Right cardiac atrium (tissue), 5 donors: ENCODE data around the gene CDC45. TPM values are rescaled to one million over a fixed set of nuclear protein-coding genes. Genes with fewer than 3 reads are reported as not detected.

Source experiments
- polyA plus RNA-seq: library from polyadenylated mRNA; stranded (reverse); fragments of 200-250 nt; gene quantifications from one replicate; pipeline ENCODE4 v1.2.3, GENCODE V29; 2013
- total RNA-seq, 4 donors: library from RNA; stranded (reverse); fragmentation: NEBNext Ultra II Directional; extraction: Animal tissue kit (Norgen Biotek cat#: 25700); gene quantifications; one replicate each; pipeline ENCODE4 v1.2.1, GENCODE V29; 2021
- donor health status: healthy with polysubstance abuse.
- donor health status: DM: no; HTN: yes; CAD: no.
- donor health status: DM: no; HTN: no; CAD: no.
- donor health status: DM: no; HTN: yes; CAD: no; lungs with severe emphysema.
- donor health status: DM: yes; HTN: yes; CAD: no.

Gene CDC45
- total and polyA plus RNA-seq, 5 donors, result 0.16 to 0.85 (median 0.80) TPM; not detected in 2

Other genes starting within 250 kb of the CDC45 start
- 10 to 100 TPM; 16.6 to 26.7 (median 21.7) TPM for gene CLTCL1, start 188.2 kb upstream of the CDC45 start, total RNA-seq
- 19.7 TPM for gene CLTCL1, start 188.2 kb upstream of the CDC45 start, polyA plus RNA-seq
- gene HIRA, start 48.2 kb upstream of the CDC45 start, total RNA-seq, result 10 to 100 TPM; 11.6 to 16.1 (median 14.6) TPM
- 6.2 TPM for gene HIRA, start 48.2 kb upstream of the CDC45 start, polyA plus RNA-seq
- gene MRPL40, start 47.4 kb upstream of the CDC45 start, total RNA-seq, result 10 to 100 TPM; 37.5 to 49.4 (median 43.1) TPM
- gene MRPL40, start 47.4 kb upstream of the CDC45 start, polyA plus RNA-seq, result 66.9 TPM
- gene C22orf39, start 32.2 kb upstream of the CDC45 start, total RNA-seq, result 10 to 100 TPM; 44.9 to 64.3 (median 58.5) TPM
- 45.6 TPM for gene C22orf39, start 32.2 kb upstream of the CDC45 start, polyA plus RNA-seq
- gene UFD1, start 727 bp upstream of the CDC45 start, total RNA-seq, result 10 to 100 TPM; 34.7 to 46.9 (median 42.7) TPM
- gene UFD1, start 727 bp upstream of the CDC45 start, polyA plus RNA-seq, result 58.1 TPM
- 10 to 100 TPM in 2 of 4 donors, 1 to 10 TPM in 2; 4.1 to 12.8 (median 9.2) TPM for gene CLDN5, start 44.5 kb downstream of the CDC45 start, total RNA-seq
- 23.9 TPM for gene CLDN5, start 44.5 kb downstream of the CDC45 start, polyA plus RNA-seq
- 100 to 1,000 TPM; 143 to 264 (median 199) TPM for gene SEPTIN5, start 234.6 kb downstream of the CDC45 start, total RNA-seq
- 243 TPM for gene SEPTIN5, start 234.6 kb downstream of the CDC45 start, polyA plus RNA-seq
- gene GP1BB, start 243.6 kb downstream of the CDC45 start, total RNA-seq, result 1 to 10 TPM in 1 of 4 donors, not detected in 3; 9.0 TPM
- 29.5 TPM for gene GP1BB, start 243.6 kb downstream of the CDC45 start, polyA plus RNA-seq